Measurements from ENCODE around the gene TBC1D30. TPM values are rescaled to one million over a fixed set of nuclear protein-coding genes. Genes with fewer than 3 reads are reported as not detected.

The TBC1D30 gene
- total RNA-seq, 1 experiment from 2014 or later: 9.4 TPM

- in situ Hi-C loops (cut with HindIII; ENCODE audit: low pct_unique_long_range_greater_than_20kb, low sequenced_read_pairs): no loop called here
- no peak for DNase-seq (ENCODE audit: low read depth)
Observed at GRCh38 chr12:64923536-64923935, 99.1 kb downstream of the TBC1D30 start.

Other genes starting within 250 kb of the TBC1D30 start
- gene RASSF3, start 214.2 kb upstream of the TBC1D30 start, total RNA-seq (2014; rRNA removed; shearing (Covaris generic); ENCODE audit: low replicate concordance): 50.0 and 63.8 TPM in 2 replicates
- 133 and 134 TPM in 2 replicates for gene GNS, start 65.2 kb upstream of the TBC1D30 start, total RNA-seq (2014; rRNA removed; shearing (Covaris generic); ENCODE audit: low replicate concordance)

Data from Caki2 (cell line).